ENCODE results near the gene CMSS1. TPM values are rescaled to one million over a fixed set of nuclear protein-coding genes. Genes with fewer than 3 reads are reported as not detected.
A peak's percentile ranks its signal among the peaks of the same experiment; 100 is the strongest.
"Not testable (repeated sequence)": the region's sequence is repeated elsewhere in the genome, so short reads cannot be mapped to it uniquely, and the experiment has no call there.

The CMSS1 gene
- total RNA-seq, 1 experiment from 2014 or later = 59.1 TPM

GRCh38 chr3:99817047-99817436 lies 620 bp upstream of the CMSS1 start:
- DNase-seq (ENCODE audit: low read depth) = no peak

DNA sequence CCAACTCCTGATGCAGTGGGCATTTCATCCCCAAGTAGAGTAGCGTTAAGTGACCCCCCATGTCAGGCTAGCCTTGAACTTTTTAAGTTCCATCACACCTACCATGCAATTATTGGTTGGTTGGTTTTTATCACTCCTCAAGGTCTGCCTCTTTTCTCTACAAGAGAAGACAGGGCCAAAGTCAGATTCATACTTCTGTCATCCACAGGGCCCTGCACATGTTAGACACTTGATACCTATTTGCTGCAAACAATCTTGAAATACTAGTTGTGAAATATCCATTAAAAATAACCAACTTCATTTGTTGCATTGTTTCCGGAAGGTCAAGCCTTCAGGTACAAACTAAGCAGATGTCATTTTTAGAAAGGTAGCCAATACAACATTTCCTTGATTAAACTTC lies 1.2 kb downstream of the CMSS1 start:
- no peak for DNase-seq (ENCODE audit: low read depth)

DNA sequence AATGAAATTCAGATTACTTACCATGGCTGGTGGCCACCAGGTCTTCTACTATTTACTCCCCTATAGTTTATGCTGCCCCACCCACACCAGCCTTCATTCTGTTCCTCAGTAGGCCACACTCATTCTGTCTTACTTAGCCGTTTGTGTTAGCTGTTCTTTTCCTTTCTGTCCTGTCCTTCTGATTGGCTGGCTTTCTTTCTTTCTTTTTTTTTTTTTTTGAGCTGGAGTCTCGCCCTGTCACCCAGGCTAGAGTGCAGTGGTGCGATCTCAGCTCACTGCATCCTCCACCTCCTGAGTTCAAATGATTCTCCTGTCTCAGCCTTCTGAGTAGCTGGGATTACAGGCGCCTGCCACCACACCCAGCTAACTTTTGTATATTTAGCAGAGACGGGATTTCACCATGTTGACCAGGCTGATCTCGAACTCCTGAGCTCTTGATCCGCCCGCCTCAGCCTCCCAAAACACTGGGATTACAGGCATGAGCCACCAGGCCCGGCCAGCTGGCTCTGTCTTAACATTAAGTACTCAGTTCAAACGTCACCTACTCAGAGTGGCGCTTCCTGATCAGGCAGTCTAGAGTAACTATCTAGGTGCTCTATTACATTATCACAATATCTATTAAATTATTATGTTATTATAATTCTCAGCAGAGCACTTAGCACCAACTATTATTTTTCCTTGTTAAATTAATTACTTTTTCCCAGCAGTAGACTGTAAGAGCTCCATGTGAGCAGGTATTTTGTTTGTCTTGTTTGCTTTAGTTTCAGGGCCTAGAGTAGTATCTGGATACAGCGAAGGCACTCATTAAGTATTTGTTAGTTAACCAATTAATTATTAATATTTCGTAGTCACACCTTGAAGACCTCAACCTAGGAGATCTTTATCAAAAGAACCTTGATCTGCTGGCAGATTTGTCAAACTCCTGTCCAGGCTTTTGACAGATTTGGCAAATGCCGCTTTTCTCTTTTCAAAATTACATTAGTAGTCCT lies 6.4 kb downstream of the CMSS1 start:
- DNase-seq (ENCODE audit: low read depth) = no peak

DNA sequence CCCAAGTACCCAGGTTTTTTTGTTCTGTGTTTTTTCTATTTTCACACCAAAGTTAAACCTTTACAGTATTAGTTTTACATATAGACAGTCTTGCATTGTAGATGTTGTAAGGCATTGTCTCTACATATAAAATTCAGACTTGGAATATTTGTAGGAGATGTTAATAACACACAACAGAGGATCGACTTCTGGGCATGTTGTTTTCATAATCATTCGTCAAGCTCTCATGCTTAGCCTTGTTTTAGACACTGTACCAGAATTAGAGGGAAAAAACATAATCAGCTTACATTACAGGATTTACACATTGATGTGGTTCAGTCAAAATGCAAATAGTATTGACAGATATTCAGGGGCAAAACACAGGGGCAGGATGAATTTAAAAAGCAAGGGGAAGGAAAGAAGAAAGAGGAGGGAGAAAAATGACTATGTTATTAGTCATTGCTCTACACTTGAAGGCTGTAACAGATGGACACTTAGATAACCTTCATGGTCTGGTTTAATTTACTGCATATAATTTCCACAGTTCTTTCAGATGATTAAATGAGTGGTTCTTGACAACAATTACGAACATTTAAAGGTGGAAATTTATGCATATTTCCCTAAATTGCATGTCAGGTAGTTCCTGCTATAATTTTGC lies 7.5 kb downstream of the CMSS1 start:
- DNase-seq (ENCODE audit: low read depth) = peak; percentile 71

GRCh38 chr3:99829844-99830243 lies 12.2 kb downstream of the CMSS1 start:
- DNase-seq (ENCODE audit: low read depth) = no peak

DNA sequence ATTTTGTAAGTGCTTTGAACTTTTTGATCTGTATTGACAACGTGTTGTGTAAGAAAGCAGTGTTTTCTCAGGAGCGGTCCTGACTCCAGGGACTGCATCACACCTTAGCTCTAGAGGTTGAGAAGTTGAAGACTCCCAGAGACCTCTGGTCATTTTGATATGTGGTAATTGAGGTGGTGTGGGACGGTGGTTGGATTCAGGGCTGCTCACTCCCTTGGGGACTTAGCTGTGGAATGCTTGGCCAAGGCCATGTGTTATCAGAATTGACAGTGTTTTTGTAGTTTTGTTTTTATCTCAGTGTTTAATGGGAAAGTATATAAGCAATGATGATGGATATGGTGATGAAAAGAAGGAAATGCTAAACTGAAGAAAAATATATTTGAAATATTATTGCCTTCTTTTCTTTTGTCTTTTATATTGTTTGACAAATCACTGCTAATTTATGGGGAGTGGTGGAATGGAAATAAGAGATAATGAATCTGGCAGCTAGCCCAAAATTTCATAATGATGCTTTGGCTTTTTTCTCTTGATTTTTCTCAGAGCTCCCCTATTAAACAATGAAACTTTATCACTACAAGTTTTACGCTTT lies 16.0 kb downstream of the CMSS1 start:
- DNase-seq (ENCODE audit: low read depth) = no peak

DNA sequence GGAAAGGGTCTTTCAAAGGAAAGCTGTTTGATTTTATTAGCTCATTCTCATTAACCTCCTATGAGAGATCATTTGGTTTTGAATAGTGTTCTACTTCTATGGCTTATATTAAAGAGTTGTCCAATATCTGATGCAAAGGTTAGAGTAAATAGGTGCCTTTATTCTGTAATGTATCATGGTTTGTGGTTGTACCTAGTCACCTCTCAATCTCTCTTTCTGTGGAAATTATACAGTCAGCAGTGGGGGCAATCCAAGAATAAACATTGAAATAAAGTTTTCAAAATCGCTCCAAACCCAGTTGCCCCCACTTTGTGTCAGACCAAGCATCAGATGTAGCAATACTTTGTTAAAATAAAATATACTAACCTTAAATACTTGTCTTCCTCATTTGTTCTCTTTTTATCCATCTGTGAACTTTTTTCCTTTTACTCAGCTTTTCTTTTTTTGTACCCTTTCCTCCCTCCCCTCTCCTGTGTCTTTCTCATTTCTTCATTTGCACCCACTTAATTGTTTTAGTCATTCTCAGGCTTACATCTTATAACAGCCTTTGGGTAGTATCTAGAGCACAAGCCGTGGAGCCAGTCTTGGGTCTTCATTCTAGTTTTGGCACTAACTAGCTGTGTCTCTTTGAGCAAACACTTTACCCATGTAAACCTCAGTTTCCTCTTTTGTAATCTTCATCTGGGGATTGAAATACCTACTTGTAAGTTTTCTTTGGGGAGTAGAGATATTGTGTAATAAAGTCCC lies 16.7 kb downstream of the CMSS1 start:
- no peak for DNase-seq (ENCODE audit: low read depth)

DNA sequence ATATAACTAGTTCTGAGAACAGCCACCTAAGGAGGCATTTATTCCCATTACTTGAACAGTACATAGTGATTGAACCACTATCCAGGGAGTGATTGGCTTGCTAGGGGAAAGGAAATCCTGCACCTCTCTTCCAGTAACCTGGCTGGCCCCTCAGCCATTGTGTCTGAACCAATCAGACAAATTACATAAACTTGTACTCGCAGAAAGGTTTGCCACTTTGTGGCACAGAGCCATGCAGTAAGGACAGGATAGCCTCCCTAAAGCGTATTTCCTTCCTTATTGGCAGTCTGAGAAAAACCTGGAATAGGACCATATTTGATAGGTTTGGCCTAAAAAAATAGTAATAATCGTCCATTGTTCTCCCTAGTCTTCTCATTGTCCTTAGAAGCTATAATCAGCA lies 19.0 kb downstream of the CMSS1 start:
- no peak for DNase-seq (ENCODE audit: low read depth)

DNA sequence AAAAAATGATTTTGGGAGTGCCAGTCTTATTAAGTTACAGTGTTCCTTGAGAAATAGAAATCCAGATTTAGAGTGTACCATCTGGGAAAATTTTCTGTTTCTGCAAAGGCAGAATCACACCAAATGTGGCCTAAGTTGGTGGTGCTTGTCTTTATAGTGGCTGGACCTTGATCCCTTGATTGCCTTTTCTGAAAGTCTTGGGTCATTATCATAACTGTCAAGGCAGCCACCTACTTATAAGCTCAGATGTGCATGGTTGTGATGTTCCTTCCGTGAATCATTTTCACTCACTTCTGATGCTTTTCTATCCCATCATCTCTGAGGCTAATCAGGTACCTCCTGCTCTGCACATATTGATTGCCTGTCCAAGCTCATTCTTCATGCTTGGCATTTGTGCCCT lies 20.1 kb downstream of the CMSS1 start:
- no peak for DNase-seq (ENCODE audit: low read depth)

GRCh38 chr3:99838755-99839154 lies 21.1 kb downstream of the CMSS1 start:
- no peak for DNase-seq (ENCODE audit: low read depth)

DNA sequence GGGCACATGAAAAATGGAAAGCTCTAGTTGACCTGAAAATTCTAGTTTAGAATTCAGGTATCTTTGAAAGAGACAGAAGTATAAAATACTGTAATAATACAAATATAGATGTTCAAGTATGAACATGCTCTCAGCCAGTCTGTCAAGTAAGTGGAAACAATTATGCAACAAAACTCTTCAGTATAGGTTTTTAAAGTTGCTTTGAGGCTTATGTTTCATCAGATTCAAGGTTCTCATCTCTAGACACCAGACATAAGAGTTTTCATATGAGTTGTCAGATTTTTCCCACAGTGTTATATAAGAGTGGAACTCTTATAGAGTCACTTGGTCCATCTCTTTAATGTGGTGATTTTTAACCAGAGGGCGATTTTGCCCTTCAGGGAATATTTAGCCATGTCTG lies 22.0 kb downstream of the CMSS1 start:
- DNase-seq (ENCODE audit: low read depth) = no peak

DNA sequence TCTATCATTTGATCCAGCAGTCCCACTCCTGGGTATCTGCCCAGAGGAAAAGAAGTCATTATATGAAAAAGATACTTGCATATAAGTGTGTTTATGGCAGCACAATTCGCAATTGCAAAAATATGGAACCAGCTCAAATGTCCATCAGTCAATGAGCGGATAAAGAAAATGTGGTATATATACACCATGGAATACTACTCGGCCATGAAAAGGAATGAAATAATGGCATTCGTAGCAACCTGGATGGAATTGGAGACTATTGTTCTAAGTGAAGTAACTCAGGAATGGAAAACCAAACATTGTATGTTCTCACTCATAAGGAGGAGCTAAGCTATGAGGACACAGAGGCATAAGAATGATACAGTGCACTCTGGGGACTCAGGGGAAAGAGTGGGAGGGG lies 24.3 kb downstream of the CMSS1 start:
- not testable (repeated sequence) for DNase-seq (ENCODE audit: low read depth)

- peak; percentile 60 for DNase-seq (ENCODE audit: low read depth)
Measured at GRCh38 chr3:99842826-99843589, 25.3 kb downstream of the CMSS1 start.

- no peak for DNase-seq (ENCODE audit: low read depth)
Measured at GRCh38 chr3:99843590-99844258, 26.1 kb downstream of the CMSS1 start.

- DNase-seq (ENCODE audit: low read depth) = no peak
Measured at GRCh38 chr3:99845331-99845730, 27.7 kb downstream of the CMSS1 start.

DNA sequence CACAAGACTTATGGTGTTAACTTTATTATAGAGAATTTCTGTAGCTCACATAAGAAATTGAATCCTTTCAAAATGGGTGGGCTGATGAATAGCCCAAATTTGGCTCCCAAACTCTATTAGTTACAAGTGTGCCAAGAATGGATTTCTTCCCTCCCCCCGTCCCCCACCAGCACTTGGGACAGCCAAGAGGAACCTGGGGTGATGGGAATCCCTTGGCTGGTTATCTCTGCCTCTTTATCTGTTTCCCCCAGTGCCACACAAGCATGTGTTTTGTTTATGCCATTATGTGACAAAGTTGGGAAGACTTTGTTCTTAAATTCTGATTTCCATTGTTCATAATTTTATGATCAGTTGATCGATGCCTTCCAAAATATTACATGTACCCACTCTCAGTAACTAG lies 28.3 kb downstream of the CMSS1 start:
- DNase-seq (ENCODE audit: low read depth) = no peak

GRCh38 chr3:99846477-99847160 lies 29.0 kb downstream of the CMSS1 start:
- no peak for DNase-seq (ENCODE audit: low read depth)

GRCh38 chr3:99848433-99848832 lies 30.8 kb downstream of the CMSS1 start:
- DNase-seq (ENCODE audit: low read depth) = no peak

GRCh38 chr3:99850608-99851007 lies 32.9 kb downstream of the CMSS1 start:
- peak; percentile 13 for DNase-seq (ENCODE audit: low read depth)

DNA sequence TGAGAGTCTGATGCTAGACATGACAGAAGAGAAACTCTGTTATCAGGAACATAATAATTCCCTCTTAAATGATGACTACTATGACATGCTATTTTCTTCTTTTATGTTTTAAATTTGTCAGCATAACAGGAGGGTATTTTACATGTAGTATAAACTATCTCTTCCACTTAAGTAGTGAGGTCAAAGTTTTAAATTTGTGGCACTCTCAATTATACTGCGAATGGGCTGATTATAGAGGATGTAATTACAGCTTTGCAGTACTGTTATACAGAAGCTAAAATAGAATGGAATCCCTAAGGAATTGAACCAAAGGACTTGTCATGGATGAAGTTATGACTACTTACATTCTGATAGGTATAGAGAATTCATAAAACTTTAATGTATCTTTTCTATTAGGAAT lies 34.3 kb downstream of the CMSS1 start:
- no peak for DNase-seq (ENCODE audit: low read depth)
